DMS153 (cell line): ENCODE results near the gene PUSL1.

Experiments
- DNase-seq: peaks from one replicate; lab custom pipeline; 2025; lab: John Stamatoyannopoulos, UW

Gene PUSL1

DNA sequence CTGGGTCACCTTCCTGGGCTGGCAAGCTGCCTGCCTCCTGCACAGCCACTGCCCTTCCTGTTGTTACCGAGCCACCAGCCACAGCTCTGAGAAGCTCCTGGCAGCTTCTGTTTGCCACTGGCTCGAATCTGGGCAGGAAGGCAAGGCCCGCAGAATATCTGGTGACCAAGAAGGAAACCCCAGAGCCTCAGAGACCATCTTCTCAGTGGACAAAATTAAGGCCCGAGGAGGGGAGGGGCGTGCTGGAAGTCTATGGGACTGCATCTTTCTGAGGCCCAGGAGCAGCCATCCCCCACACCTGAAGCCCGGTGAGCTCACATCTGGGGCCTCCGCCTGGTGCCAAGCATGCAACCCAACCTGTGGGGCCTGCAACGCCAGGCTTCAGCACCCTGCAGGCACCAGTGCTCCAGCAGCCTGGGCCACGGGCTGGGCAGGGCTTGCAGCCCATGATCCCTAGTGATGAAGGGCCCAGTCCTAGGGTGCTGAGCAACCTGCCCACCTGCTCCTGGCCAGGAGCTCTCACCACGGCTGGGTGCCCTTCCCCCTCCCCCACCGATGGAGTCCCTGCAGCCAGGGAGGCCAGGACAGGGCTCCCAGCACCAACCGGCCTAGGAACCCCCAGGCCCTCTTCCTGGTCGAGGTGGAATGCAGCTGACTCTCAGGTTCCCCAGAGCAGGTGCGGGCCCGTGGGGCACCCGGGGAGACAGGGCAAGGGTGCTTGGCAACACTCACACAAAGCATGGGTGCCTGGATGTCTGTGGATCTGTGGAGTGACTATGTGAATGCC lies 17.1 kb downstream of the PUSL1 start:
- no peak for DNase-seq

DNA sequence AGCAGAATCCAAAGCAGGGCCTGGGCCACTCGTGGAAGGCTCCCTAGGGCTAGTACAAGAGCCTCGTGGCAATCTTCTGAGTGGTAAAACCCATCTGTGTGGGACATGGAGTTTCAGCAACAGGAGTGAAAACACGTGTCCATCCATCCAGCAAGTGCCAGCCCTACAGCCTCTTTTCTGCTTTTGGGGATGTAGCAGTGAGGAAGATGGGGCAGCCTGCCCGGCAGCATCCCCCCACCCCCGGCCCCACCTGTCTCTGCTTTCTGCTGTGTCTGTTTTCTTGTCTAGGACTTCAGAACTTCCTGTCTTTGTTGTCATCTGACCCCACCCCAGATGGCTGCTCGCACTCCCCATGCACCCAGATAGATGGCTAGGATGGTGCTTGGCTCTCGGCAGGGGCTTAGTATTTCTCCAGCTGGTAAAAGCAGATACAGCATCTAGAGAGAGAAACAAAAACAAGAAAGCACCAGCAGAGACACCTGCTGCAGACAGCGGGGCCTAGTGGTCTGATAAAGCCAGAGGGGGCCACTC lies 17.7 kb downstream of the PUSL1 start:
- no peak for DNase-seq

DNA sequence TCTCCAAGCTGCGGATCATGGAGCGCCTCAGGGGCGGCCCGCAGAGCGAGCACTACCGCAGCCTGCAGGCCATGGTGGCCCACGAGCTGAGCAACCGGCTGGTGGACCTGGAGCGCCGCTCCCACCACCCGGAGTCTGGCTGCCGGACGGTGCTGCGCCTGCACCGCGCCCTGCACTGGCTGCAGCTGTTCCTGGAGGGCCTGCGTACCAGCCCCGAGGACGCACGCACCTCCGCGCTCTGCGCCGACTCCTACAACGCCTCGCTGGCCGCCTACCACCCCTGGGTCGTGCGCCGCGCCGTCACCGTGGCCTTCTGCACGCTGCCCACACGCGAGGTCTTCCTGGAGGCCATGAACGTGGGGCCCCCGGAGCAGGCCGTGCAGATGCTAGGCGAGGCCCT lies 18.9 kb downstream of the PUSL1 start:
- no peak for DNase-seq

DNA sequence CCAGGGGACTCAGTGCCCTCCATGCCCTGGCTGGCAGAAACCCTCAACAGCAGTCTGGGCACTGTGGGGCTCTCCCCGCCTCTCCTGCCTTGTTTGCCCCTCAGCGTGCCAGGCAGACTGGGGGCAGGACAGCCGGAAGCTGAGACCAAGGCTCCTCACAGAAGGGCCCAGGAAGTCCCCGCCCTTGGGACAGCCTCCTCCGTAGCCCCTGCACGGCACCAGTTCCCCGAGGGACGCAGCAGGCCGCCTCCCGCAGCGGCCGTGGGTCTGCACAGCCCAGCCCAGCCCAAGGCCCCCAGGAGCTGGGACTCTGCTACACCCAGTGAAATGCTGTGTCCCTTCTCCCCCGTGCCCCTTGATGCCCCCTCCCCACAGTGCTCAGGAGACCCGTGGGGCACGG lies 19.9 kb downstream of the PUSL1 start:
- DNase-seq: no peak

DNA sequence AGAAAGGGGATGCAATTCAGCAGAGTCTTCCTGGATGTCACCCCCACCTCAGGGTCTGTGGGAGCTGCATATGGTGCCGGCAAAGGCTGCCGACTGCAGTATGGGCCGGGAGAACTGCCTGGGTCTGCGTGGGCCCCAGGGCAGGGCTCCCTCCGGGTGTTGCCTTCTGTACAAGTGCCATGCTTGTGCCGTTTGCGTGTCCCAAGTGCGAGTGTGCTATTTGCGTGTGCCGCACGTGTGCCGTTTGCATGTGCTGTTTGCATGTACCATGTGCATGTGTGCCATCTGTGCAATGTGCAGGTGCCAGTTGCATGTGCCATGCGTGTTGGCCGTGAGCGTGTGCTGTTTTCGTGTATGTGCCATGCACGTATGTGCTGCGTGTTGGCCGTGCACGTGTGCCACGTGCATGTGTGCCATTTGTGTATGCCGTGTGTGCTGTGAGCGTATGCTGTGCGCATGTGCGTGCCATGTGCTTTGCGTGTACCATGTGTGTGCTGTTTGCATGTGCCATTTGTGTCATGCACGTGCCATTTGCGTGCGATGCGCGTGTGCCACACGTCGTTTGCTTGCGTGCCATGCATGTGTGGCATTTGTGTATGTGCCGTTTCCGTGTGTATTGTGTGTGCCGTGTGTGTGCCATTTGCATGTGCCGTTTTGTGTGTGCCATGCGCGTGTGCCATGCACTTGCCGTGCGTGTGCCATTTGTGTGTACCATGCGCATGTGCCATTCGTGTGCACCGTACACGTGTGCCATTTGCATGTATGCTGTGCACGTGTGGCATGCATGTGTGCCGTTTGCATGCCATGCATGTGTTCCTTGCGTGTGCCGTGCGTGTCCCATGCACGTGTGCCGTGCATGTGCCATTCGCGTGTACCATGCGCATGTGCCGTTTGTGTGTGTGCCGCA lies 21.2 kb downstream of the PUSL1 start:
- DNase-seq: no peak

DNA sequence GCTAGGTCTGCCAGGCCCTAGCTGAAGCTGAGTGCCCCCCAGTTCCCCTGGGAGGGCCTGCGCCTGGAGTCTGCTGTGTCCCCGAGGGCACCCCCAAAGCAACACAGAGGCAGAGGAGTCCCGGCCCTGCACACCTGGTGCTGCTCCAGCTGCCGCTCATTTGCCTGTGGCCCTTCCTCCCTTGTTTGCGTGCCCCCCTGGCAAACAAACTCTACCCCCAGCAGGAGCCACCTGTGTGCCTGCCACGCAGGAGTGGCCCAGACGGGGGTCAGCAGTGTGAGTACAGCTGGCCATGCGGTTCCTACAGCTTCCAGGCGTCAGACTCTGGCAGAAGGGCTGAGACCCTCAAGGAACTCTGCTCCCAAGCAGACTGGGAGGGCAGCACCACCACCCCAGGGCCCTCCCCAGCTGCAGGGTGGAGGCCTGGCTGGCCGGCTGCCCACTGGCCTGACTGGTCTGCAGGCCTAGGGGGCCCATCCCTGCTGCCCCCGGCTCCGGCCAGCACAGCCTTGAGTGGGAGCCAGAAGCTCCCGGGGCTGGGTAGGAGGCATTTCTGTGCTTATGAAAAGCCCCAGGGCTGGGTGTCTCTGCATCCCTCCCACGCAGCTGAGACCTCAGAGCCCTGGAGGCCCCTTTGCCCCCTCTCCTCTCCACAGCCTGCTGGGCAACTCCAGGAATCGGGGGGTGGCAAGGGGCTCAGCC lies 22.1 kb downstream of the PUSL1 start:
- no peak for DNase-seq

DNA sequence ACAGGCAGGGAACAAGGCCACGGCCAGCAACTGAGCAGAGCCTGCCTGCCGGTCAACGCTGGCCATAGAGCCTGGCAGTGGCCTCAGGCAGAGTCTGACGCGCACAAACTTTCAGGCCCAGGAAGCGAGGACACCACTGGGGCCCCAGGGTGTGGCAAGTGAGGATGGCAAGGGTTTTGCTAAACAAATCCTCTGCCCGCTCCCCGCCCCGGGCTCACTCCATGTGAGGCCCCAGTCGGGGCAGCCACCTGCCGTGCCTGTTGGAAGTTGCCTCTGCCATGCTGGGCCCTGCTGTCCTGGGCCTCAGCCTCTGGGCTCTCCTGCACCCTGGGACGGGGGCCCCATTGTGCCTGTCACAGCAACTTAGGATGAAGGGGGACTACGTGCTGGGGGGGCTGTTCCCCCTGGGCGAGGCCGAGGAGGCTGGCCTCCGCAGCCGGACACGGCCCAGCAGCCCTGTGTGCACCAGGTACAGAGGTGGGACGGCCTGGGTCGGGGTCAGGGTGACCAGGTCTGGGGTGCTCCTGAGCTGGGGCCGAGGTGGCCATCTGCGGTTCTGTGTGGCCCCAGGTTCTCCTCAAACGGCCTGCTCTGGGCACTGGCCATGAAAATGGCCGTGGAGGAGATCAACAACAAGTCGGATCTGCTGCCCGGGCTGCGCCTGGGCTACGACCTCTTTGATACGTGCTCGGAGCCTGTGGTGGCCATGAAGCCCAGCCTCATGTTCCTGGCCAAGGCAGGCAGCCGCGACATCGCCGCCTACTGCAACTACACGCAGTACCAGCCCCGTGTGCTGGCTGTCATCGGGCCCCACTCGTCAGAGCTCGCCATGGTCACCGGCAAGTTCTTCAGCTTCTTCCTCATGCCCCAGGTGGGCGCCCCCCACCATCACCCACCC lies 22.9 kb downstream of the PUSL1 start, which contains the start of gene TAS1R3:
Gene TAS1R3 (plus strand): TSS at position 213 of the 898 bp plus-strand sequence. CDS start 66 bp downstream, at position 279.
- no peak for DNase-seq

DNA sequence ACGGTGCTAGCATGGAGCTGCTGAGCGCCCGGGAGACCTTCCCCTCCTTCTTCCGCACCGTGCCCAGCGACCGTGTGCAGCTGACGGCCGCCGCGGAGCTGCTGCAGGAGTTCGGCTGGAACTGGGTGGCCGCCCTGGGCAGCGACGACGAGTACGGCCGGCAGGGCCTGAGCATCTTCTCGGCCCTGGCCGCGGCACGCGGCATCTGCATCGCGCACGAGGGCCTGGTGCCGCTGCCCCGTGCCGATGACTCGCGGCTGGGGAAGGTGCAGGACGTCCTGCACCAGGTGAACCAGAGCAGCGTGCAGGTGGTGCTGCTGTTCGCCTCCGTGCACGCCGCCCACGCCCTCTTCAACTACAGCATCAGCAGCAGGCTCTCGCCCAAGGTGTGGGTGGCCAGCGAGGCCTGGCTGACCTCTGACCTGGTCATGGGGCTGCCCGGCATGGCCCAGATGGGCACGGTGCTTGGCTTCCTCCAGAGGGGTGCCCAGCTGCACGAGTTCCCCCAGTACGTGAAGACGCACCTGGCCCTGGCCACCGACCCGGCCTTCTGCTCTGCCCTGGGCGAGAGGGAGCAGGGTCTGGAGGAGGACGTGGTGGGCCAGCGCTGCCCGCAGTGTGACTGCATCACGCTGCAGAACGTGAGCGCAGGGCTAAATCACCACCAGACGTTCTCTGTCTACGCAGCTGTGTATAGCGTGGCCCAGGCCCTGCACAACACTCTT lies 23.8 kb downstream of the PUSL1 start:
- no peak for DNase-seq

DNA sequence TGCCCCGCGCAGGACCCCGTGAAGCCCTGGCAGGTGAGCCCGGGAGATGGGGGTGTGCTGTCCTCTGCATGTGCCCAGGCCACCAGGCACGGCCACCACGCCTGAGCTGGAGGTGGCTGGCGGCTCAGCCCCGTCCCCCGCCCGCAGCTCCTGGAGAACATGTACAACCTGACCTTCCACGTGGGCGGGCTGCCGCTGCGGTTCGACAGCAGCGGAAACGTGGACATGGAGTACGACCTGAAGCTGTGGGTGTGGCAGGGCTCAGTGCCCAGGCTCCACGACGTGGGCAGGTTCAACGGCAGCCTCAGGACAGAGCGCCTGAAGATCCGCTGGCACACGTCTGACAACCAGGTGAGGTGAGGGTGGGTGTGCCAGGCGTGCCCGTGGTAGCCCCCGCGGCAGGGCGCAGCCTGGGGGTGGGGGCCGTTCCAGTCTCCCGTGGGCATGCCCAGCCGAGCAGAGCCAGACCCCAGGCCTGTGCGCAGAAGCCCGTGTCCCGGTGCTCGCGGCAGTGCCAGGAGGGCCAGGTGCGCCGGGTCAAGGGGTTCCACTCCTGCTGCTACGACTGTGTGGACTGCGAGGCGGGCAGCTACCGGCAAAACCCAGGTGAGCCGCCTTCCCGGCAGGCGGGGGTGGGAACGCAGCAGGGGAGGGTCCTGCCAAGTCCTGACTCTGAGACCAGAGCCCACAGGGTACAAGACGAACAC lies 24.5 kb downstream of the PUSL1 start:
- no peak for DNase-seq

DNA sequence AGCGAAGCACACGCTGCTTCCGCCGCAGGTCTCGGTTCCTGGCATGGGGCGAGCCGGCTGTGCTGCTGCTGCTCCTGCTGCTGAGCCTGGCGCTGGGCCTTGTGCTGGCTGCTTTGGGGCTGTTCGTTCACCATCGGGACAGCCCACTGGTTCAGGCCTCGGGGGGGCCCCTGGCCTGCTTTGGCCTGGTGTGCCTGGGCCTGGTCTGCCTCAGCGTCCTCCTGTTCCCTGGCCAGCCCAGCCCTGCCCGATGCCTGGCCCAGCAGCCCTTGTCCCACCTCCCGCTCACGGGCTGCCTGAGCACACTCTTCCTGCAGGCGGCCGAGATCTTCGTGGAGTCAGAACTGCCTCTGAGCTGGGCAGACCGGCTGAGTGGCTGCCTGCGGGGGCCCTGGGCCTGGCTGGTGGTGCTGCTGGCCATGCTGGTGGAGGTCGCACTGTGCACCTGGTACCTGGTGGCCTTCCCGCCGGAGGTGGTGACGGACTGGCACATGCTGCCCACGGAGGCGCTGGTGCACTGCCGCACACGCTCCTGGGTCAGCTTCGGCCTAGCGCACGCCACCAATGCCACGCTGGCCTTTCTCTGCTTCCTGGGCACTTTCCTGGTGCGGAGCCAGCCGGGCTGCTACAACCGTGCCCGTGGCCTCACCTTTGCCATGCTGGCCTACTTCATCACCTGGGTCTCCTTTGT lies 25.3 kb downstream of the PUSL1 start:
- no peak for DNase-seq

DNA sequence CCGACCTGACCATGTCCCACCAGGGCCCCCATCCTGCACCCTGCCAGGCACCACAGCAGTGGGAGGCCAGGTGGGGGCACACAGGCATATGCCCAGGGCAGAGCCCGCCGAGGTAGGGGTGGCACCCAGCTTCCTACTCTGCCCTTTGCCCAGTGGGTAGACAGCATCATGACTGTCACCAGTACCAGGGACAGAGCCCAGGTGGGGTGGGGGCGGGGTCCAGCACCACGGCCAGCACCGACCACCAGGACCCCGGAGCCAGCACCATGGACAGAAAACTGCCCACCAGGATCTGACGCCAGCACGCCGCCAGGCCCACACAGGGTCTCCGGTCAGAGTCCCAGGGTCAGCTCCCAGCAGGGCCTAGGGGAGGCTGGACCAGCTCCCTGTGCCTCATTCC lies 26.4 kb downstream of the PUSL1 start:
- DNase-seq: no peak

DNA sequence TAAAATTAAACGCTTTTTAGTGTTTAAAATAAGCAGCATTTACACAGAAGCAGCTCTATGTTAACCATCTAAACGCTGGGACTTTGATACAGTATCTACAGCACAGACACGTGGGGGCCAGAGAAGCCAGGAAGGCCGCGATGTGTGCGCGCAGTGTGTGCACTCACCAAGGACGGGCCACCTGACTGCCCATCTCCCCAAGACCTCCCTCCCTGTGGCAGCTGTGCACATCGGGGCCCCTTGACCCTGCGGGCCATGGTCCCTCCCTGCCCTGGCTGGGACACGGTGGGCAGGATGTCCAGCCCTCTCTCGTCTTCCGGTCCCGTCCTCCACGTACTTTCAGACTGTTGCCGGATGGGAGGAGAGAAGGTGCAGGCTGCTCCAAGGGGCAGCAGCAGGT lies 26.9 kb downstream of the PUSL1 start:
- no peak for DNase-seq

DNA sequence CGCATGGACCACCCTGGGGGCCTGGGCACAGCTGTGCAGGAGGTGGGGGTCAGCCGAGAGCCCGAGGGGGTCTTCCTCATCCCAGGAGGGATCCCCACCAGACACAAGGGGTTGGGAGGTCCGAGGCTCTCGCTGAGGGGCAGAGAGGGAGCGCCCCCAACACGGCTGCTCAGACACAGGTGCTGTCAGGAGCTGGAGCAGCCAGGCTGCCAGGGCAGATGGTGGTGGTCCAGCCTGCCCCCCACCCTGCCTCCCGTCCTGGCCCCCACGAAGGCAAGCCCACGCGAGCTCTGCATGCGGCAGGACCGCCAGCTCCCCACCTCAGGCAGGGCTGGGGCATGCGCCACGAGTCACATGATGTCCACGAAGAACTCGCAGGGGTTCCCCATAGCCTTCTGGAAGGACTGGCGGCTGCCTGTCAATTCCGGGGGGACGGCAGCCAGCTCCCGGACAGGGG lies 27.4 kb downstream of the PUSL1 start:
- no peak for DNase-seq

DNA sequence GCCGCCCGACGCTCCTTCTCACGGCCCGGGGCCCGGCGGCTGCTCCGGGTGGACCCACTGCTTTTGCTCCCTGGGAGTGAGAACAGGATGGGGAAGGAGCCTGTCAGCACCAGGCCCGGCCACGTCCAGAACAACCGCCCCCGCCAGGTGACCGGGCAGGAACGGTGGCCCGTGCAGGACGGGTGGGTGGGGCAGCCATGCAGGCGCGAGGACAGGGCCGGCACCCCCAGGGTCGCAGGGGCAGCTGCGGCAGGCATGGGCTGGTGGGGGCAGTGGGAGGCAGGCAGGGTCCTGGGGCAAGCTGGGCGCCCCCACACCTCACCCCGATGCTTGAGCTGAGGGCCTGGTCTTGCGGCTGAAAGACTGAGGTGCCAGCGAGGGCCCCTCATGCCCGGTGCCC lies 28.0 kb downstream of the PUSL1 start:
- no peak for DNase-seq

DNA sequence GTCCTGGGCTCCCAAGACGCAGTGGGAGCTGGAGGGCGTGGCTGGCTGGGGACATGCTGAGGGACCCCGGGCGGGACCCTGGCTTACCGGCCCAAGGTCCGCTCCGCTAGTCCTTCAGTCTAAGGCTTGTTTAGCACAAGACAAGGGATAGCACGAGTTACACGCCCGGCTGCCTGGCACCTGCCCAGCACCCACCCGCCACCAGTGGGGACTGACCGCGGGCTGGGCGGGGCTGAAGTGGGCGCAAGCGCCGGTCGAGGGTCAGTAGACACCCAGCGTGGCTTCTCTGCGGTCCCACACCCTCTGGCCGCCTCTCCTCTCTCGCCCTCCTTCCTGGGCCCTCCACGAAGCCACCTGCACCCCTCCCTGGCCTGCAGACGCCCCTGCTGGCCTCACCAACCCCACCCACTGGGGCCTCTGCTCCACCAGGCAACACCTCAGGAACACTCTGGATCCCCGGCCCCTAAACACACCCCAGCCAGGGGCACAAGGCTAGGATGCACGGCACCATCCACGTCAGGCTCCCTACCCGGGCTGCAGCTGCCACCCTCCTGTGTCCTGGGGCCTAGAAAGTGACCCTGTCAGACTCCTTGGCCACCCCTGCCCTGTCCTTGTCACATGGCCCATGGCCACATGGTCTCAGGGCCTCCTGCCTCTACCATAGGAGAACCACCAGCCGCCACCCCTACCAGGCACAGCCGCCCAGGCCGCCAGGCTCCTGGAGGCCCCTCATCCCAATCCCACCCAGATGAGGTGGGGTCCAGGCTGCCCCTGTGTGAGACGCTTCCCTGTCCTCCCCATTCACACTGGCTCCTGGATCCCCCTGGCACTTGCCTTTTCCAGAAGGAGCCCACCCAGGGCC lies 28.8 kb downstream of the PUSL1 start:
- no peak for DNase-seq

DNA sequence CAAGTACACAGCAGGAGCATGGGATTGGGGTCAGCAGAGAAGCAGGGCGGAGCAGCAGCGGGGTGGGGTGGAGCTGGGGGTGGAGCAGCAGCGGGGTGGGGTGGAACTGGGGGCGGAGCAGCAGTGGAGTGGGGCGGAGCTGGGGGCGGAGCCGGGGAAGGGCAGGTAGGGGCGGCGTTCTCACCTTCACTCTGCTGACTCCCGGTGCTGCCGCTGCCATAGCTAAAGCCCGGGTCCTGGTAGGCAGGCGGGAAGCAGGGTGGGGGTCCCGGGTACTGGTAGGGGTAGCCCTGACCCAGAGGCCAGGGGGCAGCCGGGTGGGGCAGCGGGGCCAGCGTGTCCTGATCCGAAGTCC lies 29.4 kb downstream of the PUSL1 start:
- no peak for DNase-seq

DNA sequence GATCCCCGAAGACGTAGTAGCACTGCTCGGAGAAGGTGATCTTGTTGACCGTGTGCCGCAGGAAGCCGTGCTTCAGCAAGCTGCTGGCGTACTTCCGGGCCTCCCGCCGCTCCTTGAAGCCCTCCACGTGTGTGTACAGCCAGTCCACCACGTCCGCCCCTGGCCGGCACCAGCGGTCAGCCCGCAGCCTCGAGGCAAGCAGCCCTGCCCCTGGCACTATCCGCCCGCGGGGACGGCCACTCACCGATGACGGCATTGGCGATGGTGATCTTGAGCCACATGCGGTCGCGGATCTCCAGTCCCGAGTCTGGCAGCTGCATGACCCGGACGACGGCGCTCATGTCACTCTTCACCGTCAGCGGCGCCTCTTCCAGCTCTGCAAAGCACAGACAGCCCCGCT lies 29.9 kb downstream of the PUSL1 start:
- no peak for DNase-seq

DNA sequence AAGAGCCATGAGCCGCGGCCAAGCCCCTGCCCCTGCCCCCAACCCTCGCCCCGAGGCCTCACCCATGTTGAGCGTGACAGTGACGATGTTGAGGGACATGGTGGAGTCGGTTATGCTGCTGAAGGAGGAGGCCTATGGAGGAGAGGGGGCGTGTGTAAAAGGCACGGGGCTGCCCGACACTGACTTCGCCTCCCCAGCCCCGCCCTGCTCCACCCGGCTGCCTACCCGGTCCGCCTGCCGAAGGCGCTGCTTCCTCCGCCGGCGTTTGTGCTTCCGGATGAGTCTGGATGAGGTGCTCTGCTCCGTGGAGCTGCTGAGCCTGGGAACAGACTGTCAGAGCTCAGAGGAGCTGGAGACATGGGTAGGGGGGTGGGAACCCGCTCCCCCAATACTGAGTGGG lies 31.8 kb downstream of the PUSL1 start:
- no peak for DNase-seq
